HCT116 (cell line): Measurements from ENCODE around the gene ATOH8. TPM values are rescaled to one million over a fixed set of nuclear protein-coding genes. Genes with fewer than 3 reads are reported as not detected.

ENCODE experiments used
- microRNA-seq: library from miRNA; unstranded; fragments of <30 nt; microRNA quantifications from one replicate; pipeline ENCODE4, GENCODE V29; 2016; ENCODE audit warnings: borderline number of aligned reads
- total RNA-seq: library from RNA; stranded (reverse); gene quantifications from one replicate; pipeline ENCODE4 v1.2.1, GENCODE V29; 2021; ENCODE audit not compliant: unreplicated experiment

The ATOH8 gene
- total RNA-seq, 1 experiment from 2014 or later: 0.74 TPM

Small RNAs within 50 kb of the gene (microRNA-seq; reads per million reads assigned to microRNA genes)
- not detected for gene MIR6071

Other genes starting within 250 kb of the ATOH8 start
- gene MAT2A, start 214.8 kb upstream of the ATOH8 start, total RNA-seq: 444 TPM
- gene GGCX, start 192.5 kb upstream of the ATOH8 start, total RNA-seq: 43.5 TPM
- gene VAMP8, start 176.4 kb upstream of the ATOH8 start, total RNA-seq: 52.6 TPM
- 1.9 TPM for gene VAMP5, start 169.6 kb upstream of the ATOH8 start, total RNA-seq
- gene RNF181, start 158.2 kb upstream of the ATOH8 start, total RNA-seq: 77.5 TPM
- 9.9 TPM for gene TMEM150A, start 151.3 kb upstream of the ATOH8 start, total RNA-seq
- 21.8 TPM for gene C2orf68, start 141.9 kb upstream of the ATOH8 start, total RNA-seq
- gene USP39, start 137.8 kb upstream of the ATOH8 start, total RNA-seq: 92.1 TPM
- gene SFTPB, start 85.8 kb upstream of the ATOH8 start, total RNA-seq: 13.3 TPM
- 0.74 TPM for gene GNLY, start 59.6 kb upstream of the ATOH8 start, total RNA-seq
- 14.8 TPM for gene ST3GAL5, start 135.0 kb downstream of the ATOH8 start, total RNA-seq